ENCODE results near the gene ENOX1.

The ENOX1 gene

GRCh38 chr13:43785261-43785649 lies 1.5 kb downstream of the ENOX1 start:
- no peak for DNase-seq

DNA sequence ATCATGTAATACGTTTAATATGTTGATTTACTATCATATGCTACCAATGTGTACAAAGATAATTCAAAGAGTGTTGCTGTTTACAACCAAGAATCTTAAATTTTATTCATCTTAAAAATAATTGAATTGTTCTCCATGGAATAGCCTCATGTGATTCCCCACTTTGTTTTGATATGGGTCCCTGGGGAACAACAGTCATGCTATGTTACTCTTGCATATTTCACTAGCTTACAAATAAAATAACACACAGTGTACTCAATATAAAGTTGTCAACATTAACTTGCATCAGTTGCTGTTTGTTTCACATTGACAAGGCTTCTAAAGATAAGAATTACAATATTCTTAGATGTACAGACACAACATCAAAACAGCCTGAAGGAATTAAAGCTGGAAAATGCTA lies 2.3 kb downstream of the ENOX1 start:
- DNase-seq: no peak

GRCh38 chr13:43783820-43784219 lies 3.0 kb downstream of the ENOX1 start:
- DNase-seq: no peak

DNA sequence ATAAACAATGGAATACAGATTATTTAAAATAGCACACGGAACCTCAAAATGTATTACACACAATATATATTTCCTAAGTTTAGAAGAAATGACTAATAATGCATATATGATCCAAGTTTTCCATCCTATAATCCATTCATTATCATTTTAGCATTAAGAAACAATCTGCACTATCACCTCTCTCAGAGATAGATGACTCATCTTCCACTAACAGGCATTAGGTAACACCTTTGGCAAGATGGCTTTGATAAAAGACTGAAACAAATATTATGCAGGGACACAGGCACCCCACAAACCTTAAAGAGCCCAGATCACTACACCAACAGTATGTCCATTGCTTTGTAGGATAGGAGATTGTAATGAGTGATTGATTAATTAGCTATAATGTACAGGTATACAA lies 4.1 kb downstream of the ENOX1 start:
- no peak for DNase-seq

- DNase-seq: no peak
Observed at GRCh38 chr13:43780666-43781065, 6.1 kb downstream of the ENOX1 start.

GRCh38 chr13:43776501-43777079 lies 10.2 kb downstream of the ENOX1 start:
- peak; percentile 55 for DNase-seq

DNA sequence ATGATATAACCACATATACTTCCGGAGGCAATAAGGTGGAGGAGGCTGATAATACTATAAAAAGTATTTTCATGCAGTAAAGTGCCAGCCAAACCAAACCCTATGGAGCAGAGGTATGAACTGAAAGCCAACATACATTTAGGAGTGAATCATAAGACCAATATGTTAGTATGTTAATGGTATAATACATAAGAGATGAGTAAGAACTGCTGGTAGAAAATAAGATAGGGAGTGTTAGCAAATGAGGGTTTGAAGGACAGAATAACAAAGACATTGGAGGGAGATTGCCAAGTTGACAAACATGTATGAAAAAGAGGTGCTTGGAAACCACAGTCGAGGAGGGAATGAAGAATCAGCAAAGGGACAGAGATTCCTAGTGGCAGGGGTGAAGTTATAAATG lies 10.8 kb downstream of the ENOX1 start:
- DNase-seq: no peak

- no peak for DNase-seq
Observed at GRCh38 chr13:43773602-43774001, 13.2 kb downstream of the ENOX1 start.

DNA sequence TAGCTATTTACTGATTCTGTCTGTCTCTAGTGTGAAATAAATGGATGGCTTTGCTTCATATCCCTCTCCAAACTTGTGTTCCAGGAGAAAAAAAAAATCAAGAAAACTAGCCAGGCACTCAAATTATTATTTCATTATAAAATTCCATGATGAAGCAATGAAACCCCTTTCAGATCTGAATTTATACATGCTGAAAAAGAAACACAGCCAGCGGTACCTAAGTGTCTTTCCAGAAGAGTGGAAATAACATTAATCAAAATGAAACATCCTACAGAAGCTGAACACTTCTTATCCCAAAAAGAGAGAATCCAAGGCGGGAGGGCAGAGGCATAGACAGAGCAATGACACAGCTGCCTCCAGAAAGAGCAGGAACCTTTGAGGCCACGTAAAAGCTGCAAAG lies 15.9 kb downstream of the ENOX1 start:
- no peak for DNase-seq

- DNase-seq: no peak
Observed at GRCh38 chr13:43769529-43769928, 17.2 kb downstream of the ENOX1 start.

DNA sequence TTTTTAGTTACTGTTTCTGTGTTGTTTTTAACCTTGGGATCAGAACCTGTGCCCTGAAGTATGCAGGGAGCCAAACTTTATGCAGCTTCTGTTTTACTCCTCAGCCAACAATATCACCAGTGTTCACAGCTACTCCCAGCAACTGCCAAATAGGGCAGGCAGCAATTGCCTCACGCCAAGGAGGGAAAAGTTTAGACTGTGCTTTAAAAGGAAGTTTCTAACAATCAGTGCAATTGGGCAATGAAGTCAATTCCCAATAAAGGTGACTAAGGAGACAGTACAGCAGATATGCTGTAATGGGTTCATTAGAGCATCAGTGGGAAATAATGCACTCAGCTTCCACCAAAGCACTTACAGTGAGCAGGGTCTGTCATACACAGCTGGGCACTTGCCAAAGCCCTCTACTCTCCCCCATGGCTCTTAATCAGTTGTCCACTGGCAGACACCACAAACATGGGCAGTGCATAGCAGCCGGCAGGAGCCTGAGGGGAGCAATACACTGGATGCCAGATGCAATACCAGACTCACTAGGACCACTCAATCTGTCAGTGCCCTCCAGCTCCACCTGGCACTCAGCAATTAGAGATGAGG lies 19.3 kb downstream of the ENOX1 start:
- no peak for DNase-seq

DNA sequence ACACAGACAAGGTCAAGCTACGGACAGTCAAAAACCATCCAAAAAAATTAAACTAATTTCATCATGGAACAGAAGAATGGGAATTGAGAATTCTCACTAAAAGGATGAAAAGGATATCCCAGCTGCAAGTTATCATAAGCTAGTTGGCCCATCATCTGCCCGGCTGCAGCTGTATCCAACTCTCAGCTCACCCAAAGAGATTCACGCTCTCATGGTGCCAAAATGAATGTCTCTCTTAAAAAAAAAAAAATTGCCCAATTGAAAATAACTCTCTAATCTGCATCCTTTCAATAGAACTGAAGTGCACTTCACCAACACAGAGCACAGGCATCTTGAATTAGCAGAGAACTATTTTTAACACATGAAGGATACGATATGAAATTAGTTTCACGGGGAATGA lies 20.0 kb downstream of the ENOX1 start:
- no peak for DNase-seq

DNA sequence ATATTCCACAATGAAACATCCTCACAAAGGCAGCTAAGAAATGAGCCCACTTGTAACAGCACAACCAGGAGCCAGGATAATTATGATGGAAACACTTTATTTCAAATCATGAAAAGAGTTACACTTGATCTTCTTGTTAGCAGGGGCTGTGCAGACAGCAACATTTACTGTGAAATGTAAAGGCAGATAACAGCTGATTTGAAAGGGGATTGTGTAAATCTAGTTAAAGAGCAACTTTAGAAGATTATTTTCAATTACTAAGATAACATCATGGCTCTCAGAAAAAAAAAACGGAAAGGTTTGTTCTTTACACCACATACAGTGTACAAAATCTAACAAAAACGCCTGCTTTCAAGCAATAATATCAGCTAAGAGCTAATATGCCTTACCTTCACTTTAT lies 22.4 kb downstream of the ENOX1 start:
- no peak for DNase-seq

DNA sequence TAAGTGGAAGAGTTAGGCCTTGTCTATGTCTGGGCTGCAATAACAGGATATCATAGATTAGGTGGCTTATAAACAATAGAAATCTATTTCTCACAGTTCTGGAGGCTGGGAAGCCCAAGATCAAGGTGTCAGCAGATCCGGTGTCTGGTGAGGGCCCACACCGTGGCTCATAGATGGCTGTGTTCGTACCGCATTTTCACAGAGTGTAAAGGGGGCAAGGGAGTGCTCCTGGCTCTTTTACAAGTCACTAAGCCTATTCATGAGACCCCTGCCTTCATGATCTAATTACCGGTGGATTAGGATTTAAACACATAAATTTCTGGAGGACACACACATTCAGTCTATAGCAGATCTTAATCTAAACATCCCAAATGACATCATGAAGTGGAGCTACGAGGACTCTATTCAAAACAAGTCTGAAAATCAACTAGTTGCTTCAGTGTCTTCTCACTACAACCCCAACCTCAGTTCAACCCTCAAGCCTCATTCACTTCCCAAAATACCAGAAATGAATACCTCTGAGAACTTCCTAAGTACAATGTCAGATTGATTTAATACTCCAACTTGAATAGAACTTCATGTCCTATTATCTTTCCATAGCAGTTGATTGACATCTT lies 23.5 kb downstream of the ENOX1 start:
- no peak for DNase-seq

- no peak for DNase-seq
Observed at GRCh38 chr13:43761616-43762315, 25.0 kb downstream of the ENOX1 start.

DNA sequence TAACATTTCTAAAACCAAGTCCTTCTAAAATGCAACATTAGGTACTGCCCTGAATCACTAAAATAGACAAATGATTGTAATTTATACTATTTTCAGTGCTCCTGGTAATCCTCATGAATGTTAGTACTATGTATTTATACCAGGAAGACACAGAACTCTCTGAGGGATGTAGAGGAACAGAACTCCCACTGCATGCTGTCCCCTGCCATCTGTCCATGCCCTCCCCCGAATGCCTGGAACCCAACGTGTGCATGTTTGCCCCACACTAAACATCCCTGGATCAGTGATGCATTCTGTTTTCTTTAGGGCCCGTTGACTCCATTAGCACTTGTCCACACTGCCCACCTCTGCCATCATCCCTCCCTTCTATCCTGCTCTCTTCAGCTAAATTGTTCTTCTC lies 26.5 kb downstream of the ENOX1 start:
- no peak for DNase-seq

DNA sequence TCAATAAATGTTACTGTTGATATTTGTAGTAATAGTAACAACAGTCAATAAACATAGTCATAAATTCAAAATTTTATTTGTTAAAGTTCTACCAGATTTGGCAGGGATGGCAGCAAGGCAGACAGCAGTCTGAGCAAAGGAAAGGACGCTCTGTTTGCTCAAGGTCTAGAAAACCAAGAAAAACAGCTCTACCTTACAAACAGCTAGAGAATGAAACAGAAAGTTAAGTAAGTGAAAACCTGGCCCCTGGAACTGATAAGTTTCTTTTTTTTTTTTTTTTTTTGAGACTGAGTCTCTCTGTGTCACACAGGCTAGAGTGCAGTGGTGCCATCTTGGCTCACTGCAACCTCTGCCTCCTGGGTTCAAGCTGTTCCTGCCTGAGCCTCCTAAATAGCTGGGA lies 27.9 kb downstream of the ENOX1 start:
- no peak for DNase-seq

DNA sequence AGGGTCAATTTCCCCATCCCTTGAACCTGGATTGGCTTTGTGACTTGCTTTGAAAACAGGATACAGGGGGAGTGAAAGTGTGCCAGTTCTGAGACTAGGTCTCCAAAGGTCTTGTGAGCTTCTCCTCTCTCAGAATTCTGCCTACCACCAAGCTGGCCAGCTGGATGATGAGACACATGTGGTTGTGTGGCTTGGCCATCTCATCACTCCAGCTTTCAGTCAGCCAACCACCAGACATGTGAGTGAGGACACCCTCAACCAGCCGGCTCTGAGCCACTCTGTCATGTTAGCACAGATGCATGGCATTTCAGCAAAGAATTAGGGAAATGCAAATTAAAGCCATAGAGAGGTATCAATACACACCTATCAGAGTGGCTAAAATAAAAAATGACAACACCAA lies 29.5 kb downstream of the ENOX1 start:
- no peak for DNase-seq

- DNase-seq: no peak
Observed at GRCh38 chr13:43755844-43756243, 30.9 kb downstream of the ENOX1 start.

DNA sequence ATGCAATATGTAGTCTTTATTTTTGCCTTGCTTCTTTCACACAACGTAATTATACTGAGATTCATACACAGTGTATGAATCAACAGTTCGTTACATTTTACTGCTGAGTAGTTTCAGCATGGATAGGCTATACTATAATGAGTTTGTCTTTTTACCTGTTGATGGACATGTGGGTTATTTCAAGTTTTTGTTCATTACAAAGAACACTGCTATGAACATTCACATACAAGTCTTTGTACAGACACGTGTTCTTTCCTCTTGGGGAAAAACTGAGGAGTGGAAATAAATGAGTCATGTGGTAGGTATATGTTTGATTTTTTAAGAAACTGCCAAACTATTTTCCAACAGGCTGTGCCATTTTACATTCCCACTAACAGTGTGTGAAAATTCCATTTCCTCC lies 35.1 kb downstream of the ENOX1 start:
- no peak for DNase-seq

- DNase-seq: no peak
Observed at GRCh38 chr13:43749503-43749902, 37.3 kb downstream of the ENOX1 start.

DNA sequence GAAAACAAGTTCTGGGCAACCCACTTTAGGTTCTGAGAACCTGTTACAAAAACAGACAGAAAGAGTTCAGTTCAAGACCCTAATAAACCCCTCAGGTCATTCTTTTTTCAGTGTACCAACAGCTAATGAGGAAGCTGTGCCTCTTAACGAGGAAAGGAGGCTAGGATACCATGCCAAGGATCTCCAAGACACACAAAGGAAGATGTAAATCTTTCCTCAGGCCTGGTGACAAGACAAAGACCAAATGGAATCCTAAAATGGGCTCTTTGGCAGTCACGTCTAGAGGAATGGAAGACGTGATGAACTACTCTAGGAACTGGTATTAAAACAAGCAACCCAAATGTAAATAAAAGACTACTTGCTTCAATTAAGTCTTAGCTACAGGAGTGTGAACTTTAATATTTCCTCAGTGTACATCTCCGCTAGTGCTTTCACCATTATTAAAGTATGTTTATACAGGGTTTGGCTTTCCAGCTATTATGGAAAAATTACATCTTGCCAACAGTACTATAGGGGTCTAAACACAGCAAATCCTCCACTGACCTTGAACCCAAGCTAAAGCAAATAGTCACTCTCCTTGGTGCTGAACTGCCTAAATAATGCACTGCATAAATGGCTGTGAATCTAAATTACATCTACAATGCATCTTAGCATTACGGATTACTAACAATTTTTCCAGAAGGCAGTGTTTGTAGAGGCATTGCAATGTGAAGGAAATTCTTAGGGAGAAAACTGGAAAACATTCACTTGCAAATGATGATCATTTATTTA lies 42.3 kb downstream of the ENOX1 start:
- DNase-seq: no peak

DNA sequence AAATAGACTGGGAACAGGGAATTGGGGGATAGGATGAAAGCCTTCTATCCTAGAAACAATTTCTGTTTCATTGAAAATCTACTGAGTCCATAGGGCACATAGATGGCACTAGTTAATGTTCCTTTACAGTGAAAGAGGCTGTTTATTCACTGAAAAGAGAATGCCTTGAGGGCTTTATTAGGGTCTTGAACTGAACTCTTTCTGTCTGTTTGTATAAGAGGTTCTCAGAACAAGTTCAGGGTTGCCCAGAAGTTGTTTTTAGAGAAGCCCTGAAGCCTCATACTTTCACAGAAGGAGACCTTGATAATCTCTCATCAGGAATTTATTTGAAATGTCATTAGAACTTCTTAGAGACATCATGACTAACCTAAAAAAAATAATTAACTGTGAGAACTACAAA lies 43.9 kb downstream of the ENOX1 start:
- DNase-seq: no peak

Data from islet precursor cell (in vitro differentiated cells).